B cell (primary cell): ENCODE results near the gene RHOT1. TPM values are rescaled to one million over a fixed set of nuclear protein-coding genes. Genes with fewer than 3 reads are reported as not detected.

ENCODE experiments used
- ATAC-seq: fragments of 200-7000 bp; cut with Tn5 transposase; one replicate; pipeline ENCODE4 v1.10.0; 2021; ENCODE audit warnings: low read depth, mild to moderate bottlenecking, moderate number of reproducible peaks, moderate library complexity
- CTCF ChIA-PET: fragments of 350-600 bp; sonication (Branson Sonifier 250); formaldehyde crosslinking; loops from one replicate; lab custom pipeline; 2021; ENCODE audit warnings: antibody characterized with exemption, inconsistent platforms; lab: Charles Lee
- POLR2A ChIA-PET: fragments of 350-600 bp; sonication (Branson Sonifier 250); formaldehyde crosslinking; loops from one replicate; lab custom pipeline; 2021; ENCODE audit warnings: antibody characterized with exemption; lab: Charles Lee
- DNase-seq: peaks from one replicate; pipeline ENCODE4 v3.0.0; 2013
- H2AFZ ChIP-seq: 2 replicates; pipeline ENCODE4 v1.6.1; 2012; ENCODE audit warnings: mild to moderate bottlenecking, low read depth, low read length; ENCODE audit not compliant: insufficient read depth, poor library complexity, severe bottlenecking
- H3K27ac ChIP-seq, 2 donors: 1 replicate in 1 of 2; 2 replicates in 1 of 2; pipeline ENCODE4 v1.5.1; 2012 to 2013; ENCODE audit warnings: low read length in 2 of 2, mild to moderate bottlenecking in 2 of 2, moderate library complexity in 1 of 2
- H3K27me3 ChIP-seq, 4 experiments: fragments of 200-600 bp in 1 of 4; sonication (generic) in 1 of 4; replicated peaks in 1 of 4; 1 replicate in 2 of 4; 2 replicates in 2 of 4; pipeline versions ENCODE4 v1.6.1 to v1.7.0; 2013 to 2016; ENCODE audit warnings: low read length in 3 of 4, mild to moderate bottlenecking in 2 of 4, mixed read lengths in 1 of 4, moderate library complexity in 1 of 4; ENCODE audit not compliant: insufficient read depth in 4 of 4, control insufficient read depth in 3 of 4; ENCODE audit errors: control extremely low read depth in 1 of 4
- H3K36me3 ChIP-seq, 2 experiments: replicated peaks in 1 of 2; 1 replicate in 1 of 2; 2 replicates in 1 of 2; pipeline versions ENCODE4 v1.6.1 to v1.7.1; 2013; ENCODE audit warnings: low read length in 1 of 2; ENCODE audit not compliant: insufficient read depth in 2 of 2, control insufficient read depth in 1 of 2; ENCODE audit errors: control extremely low read depth in 1 of 2, extremely low read depth in 1 of 2
- H3K4me1 ChIP-seq, 2 donors: fragments of 200-600 bp in 1 of 2; sonication (generic) in 1 of 2; 1 replicate in 1 of 2; 2 replicates in 1 of 2; pipeline versions ENCODE4 v1.5.1 to v1.6.1; 2013 to 2017; ENCODE audit warnings: low read length in 2 of 2; ENCODE audit not compliant: control insufficient read depth in 2 of 2, insufficient read depth in 2 of 2
- H3K4me2 ChIP-seq: replicated peaks from 2 replicates; pipeline ENCODE3; 2012; ENCODE audit warnings: mild to moderate bottlenecking, low read depth, low read length; ENCODE audit not compliant: poor library complexity, severe bottlenecking
- H3K4me3 ChIP-seq, 5 experiments: fragments of 200-600 bp in 1 of 5; sonication (generic) in 1 of 5; 1 replicate in 3 of 5; 2 replicates in 2 of 5; pipeline versions ENCODE4 v1.5.1 to v1.7.0; 2011 to 2016; ENCODE audit warnings: low read length in 4 of 5, mild to moderate bottlenecking in 4 of 5, low read depth in 2 of 5, control low read depth in 1 of 5, moderate library complexity in 1 of 5; ENCODE audit not compliant: insufficient read depth in 1 of 5; ENCODE audit errors: control extremely low read depth in 1 of 5, extremely low read depth in 1 of 5
- H3K79me2 ChIP-seq: fragments of 200-600 bp; sonication (generic); one replicate; pipeline ENCODE4 v1.6.0; 2016; ENCODE audit warnings: low read length; ENCODE audit not compliant: control insufficient read depth, insufficient read depth
- H3K9ac ChIP-seq: fragments of 200-600 bp; sonication (generic); 2 replicates; pipeline ENCODE4 v1.6.1; 2017; ENCODE audit warnings: mild to moderate bottlenecking, low read length, moderate library complexity
- H3K9me3 ChIP-seq, 3 donors: one replicate each; pipeline versions ENCODE4 v1.6.1 to v1.7.1; 2013; ENCODE audit warnings: low read length in 2 of 3; ENCODE audit not compliant: control insufficient read depth in 2 of 3, insufficient read depth in 1 of 3; ENCODE audit errors: control extremely low read depth in 1 of 3
- H4K20me1 ChIP-seq: 2 replicates; pipeline ENCODE4 v1.6.0; 2012; ENCODE audit warnings: mild to moderate bottlenecking, low read length; ENCODE audit not compliant: insufficient read depth, control insufficient read depth, poor library complexity, severe bottlenecking
- H3K27ac Mint-ChIP-seq: one replicate; pipeline ENCODE4 v1.8.0; 2021; ENCODE audit warnings: mixed read lengths
- H3K27me3 Mint-ChIP-seq: one replicate; pipeline ENCODE4 v1.8.0; 2021; ENCODE audit warnings: mixed read lengths
- H3K4me1 Mint-ChIP-seq: one replicate; pipeline ENCODE4 v1.8.0; 2021; ENCODE audit warnings: mixed read lengths
- H3K4me3 Mint-ChIP-seq: one replicate; pipeline ENCODE4 v1.8.0; 2021; ENCODE audit warnings: mixed read lengths
- H3K9me3 Mint-ChIP-seq: one replicate; pipeline ENCODE4 v1.8.0; 2022; ENCODE audit warnings: mixed read lengths; ENCODE audit not compliant: insufficient read depth
- EZH2 ChIP-seq: IDR thresholded peaks from 2 replicates; pipeline ENCODE4 v1.6.1; 2012; ENCODE audit warnings: borderline replicate concordance, low read depth, mild to moderate bottlenecking, moderate library complexity, low read length; ENCODE audit not compliant: insufficient read depth, poor library complexity, severe bottlenecking
- WGBS: methylation state at CpG from one replicate; pipeline ENCODE4 v1.1.5; 2013; ENCODE audit warnings: missing lambda C conversion rate; ENCODE audit not compliant: insufficient coverage; 5-methylcytosine and 5-hydroxymethylcytosine counted together
- intact Hi-C: fragments of 100-400 bp; cut with micrococcal nuclease; formaldehyde crosslinking; loops from one replicate; pipeline ENCODE4 v1.10.0; 2022
- polyA plus RNA-seq: library from polyadenylated mRNA; depleted of rRNA; stranded (reverse); fragments of >200 nt; gene quantifications from 2 replicates; pipeline ENCODE4 v1.2.3, GENCODE V29; 2012
- total RNA-seq, 2 donors: library from RNA; stranded (reverse); fragments of 120-200 nt in 1 of 2; gene quantifications; 1 replicate in 1 of 2; 2 replicates in 1 of 2; pipeline versions ENCODE4 v1.2.3 to v1.2.4, GENCODE V29; 2013 to 2022
- TF ChIP-seq, protein P1 (sequence below): fragments of 200-600 bp; IDR thresholded peaks from one replicate; pipeline ENCODE4 v1.8.0; 2022; ENCODE audit warnings: antibody characterized with exemption, mild to moderate bottlenecking

Gene RHOT1
- total and polyA plus RNA-seq, 2 donors (not counting 1 experiment from before 2014, with no cell fraction given): 24.6 to 24.7 TPM

DNA sequence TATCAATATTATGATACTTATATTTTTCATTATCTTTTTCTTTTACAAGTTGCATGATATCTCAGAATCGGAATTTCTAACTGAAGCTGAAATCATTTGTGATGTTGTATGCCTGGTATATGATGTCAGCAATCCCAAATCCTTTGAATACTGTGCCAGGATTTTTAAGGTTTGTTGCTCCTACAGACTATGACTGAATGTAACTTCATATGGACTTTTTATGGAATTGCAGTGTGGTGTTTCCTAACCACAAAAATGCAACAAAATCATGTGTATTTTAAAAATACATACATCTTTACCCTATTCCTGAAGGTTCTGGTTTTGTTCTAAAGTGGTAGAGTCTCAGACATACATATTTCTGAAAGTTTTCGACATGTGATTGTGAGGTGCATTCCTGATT is 64.6 kb downstream of the RHOT1 start:
- POLR2A ChIA-PET: no interaction called here
- Histone ChIP-seq H3K36me3 (peaks cover 8 to 17% of the 10 kb centered on the region in 2 experiments), H3K79me2 (no peaks in the 10 kb centered on the region), H3K4me3 (no peak overlapping the region), H2AFZ (no peak overlapping the region), H3K9me3 (no peaks in the 10 kb centered on the region), H3K27ac (no peak overlapping the region), H3K9ac (no peak overlapping the region), H3K27me3 (no peaks in the 10 kb centered on the region), H4K20me1 (no peaks in the 10 kb centered on the region), H3K4me1 (no peaks in the 10 kb centered on the region), H3K4me2 (no peak overlapping the region)
- H3K4me1 Mint-ChIP-seq: no peaks in the 10 kb centered on the region
- no peak overlapping the region for H3K27ac Mint-ChIP-seq
- ATAC-seq (no peak), DNase-seq (no peak)
- no CpG with 5 or more reads among the region's 2 CpGs for WGBS
- no peak overlapping the region for H3K4me3 Mint-ChIP-seq
- H3K27me3 Mint-ChIP-seq: no peaks in the 10 kb centered on the region
- CTCF ChIA-PET: interaction anchor here (0.8 kb wide), 1 partner anchor 113 kb away, joined by 3 read pairs; no protein-coding TSS in a partner anchor
- intact Hi-C loops: no loop called here
- TF ChIP-seq EZH2: no peak
- TF ChIP-seq, protein P1, sequence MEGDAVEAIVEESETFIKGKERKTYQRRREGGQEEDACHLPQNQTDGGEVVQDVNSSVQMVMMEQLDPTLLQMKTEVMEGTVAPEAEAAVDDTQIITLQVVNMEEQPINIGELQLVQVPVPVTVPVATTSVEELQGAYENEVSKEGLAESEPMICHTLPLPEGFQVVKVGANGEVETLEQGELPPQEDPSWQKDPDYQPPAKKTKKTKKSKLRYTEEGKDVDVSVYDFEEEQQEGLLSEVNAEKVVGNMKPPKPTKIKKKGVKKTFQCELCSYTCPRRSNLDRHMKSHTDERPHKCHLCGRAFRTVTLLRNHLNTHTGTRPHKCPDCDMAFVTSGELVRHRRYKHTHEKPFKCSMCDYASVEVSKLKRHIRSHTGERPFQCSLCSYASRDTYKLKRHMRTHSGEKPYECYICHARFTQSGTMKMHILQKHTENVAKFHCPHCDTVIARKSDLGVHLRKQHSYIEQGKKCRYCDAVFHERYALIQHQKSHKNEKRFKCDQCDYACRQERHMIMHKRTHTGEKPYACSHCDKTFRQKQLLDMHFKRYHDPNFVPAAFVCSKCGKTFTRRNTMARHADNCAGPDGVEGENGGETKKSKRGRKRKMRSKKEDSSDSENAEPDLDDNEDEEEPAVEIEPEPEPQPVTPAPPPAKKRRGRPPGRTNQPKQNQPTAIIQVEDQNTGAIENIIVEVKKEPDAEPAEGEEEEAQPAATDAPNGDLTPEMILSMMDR: no peak
- H3K9me3 Mint-ChIP-seq: no peaks in the 10 kb centered on the region

DNA sequence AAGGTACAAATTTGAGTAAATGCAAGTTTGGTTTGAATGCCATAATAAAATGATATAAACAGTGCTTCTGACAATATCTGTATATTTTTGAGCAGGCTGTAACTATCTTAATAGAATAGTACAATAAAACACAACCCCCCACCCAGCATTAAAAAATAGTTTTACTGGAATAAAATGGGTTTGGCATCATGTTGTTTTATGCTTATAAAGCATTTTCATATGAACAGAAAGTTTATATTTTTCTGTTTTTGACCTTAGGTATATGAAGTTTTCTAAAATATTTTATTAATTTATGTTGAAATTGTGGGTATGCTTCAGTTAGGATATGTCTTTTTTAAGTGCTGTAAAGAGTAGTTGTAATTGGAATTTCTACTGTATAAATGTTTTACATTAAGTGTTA is 66.1 kb downstream of the RHOT1 start:
- no peak overlapping the region for H3K4me3 Mint-ChIP-seq
- POLR2A ChIA-PET: no interaction called here
- no peaks in the 10 kb centered on the region for H4K20me1 ChIP-seq
- no peaks in the 10 kb centered on the region for H3K4me1 Mint-ChIP-seq
- intact Hi-C loops: no loop called here
- no peak overlapping the region for H3K9ac ChIP-seq
- H3K36me3 ChIP-seq: peaks cover 5 to 22% of the 10 kb centered on the region in 2 experiments
- no peaks in the 10 kb centered on the region for H3K79me2 ChIP-seq
- no peak overlapping the region for H3K4me2 ChIP-seq
- H3K9me3 ChIP-seq: no peaks in the 10 kb centered on the region
- no peaks in the 10 kb centered on the region for H3K9me3 Mint-ChIP-seq
- H3K4me3 ChIP-seq: no peak overlapping the region
- H3K27me3 Mint-ChIP-seq: no peaks in the 10 kb centered on the region
- H2AFZ ChIP-seq: no peak overlapping the region
- TF ChIP-seq, protein P1: no peak
- TF ChIP-seq EZH2: no peak
- no peak for DNase-seq
- no peak overlapping the region for H3K27ac Mint-ChIP-seq
- H3K4me1 ChIP-seq: no peaks in the 10 kb centered on the region
- CTCF ChIA-PET: no interaction called here
- no peak overlapping the region for H3K27ac ChIP-seq
- no peak for ATAC-seq
- no peaks in the 10 kb centered on the region for H3K27me3 ChIP-seq
